H9 (cell line): ENCODE measurements around the gene TIMM22. TPM values are rescaled to one million over a fixed set of nuclear protein-coding genes. Genes with fewer than 3 reads are reported as not detected.
A peak's percentile ranks its signal among the peaks of the same experiment; 100 is the strongest.

Experiments
- DNase-seq: peaks from one replicate; pipeline ENCODE4 v3.0.0-alpha.2; 2017
- H2AFZ ChIP-seq: one replicate; pipeline ENCODE4 v1.6.1; 2013; ENCODE audit warnings: mild to moderate bottlenecking, low read length, control low read depth, moderate library complexity
- H2AK5ac ChIP-seq: 2 replicates; pipeline ENCODE4 v1.6.1; 2013; ENCODE audit warnings: low read length, control low read depth, mixed read lengths; ENCODE audit not compliant: insufficient read length
- H2BK120ac ChIP-seq: one replicate; pipeline ENCODE4 v1.6.1; 2013; ENCODE audit warnings: low read depth, mild to moderate bottlenecking, low read length, control low read depth, inconsistent platforms; ENCODE audit not compliant: poor library complexity, severe bottlenecking
- H2BK12ac ChIP-seq: 2 replicates; pipeline ENCODE4 v1.6.1; 2013; ENCODE audit warnings: low read length, control low read depth, mixed read lengths, low read depth; ENCODE audit not compliant: insufficient read length
- H2BK15ac ChIP-seq: 2 replicates; pipeline ENCODE4 v1.6.1; 2013; ENCODE audit warnings: low read depth, low read length, control low read depth
- H2BK20ac ChIP-seq: one replicate; pipeline ENCODE4 v1.6.1; 2013; ENCODE audit warnings: low read depth, mild to moderate bottlenecking, low read length, control low read depth, inconsistent platforms; ENCODE audit not compliant: poor library complexity, severe bottlenecking
- H2BK5ac ChIP-seq: 2 replicates; pipeline ENCODE4 v1.6.1; 2013; ENCODE audit warnings: low read length, control low read depth, mixed read lengths; ENCODE audit not compliant: insufficient read length
- H3K14ac ChIP-seq: 2 replicates; pipeline ENCODE4 v1.6.1; 2013; ENCODE audit warnings: low read length, control low read depth; ENCODE audit not compliant: insufficient read depth
- H3K18ac ChIP-seq: 2 replicates; pipeline ENCODE4 v1.6.1; 2013; ENCODE audit warnings: low read depth, mild to moderate bottlenecking, mixed read lengths, low read length, control low read depth; ENCODE audit not compliant: insufficient read length
- H3K23ac ChIP-seq: 2 replicates; pipeline ENCODE4 v1.6.1; 2013; ENCODE audit warnings: low read length, control low read depth, mixed read lengths, low read depth; ENCODE audit not compliant: insufficient read length
- H3K23me2 ChIP-seq: 2 replicates; pipeline ENCODE4 v1.6.1; 2013; ENCODE audit warnings: low read depth, mild to moderate bottlenecking, mixed read lengths, low read length, control low read depth; ENCODE audit not compliant: insufficient read length, poor library complexity, severe bottlenecking
- H3K27ac ChIP-seq: 2 replicates; pipeline ENCODE4 v1.5.1; 2013; ENCODE audit warnings: low read length, control low read depth, mixed read lengths, low read depth; ENCODE audit not compliant: insufficient read length
- H3K27me3 ChIP-seq: 2 replicates; pipeline ENCODE4 v1.6.1; 2013; ENCODE audit warnings: low read length, control low read depth, inconsistent platforms; ENCODE audit not compliant: insufficient read depth
- H3K4ac ChIP-seq: 2 replicates; pipeline ENCODE4 v1.6.1; 2013; ENCODE audit warnings: low read depth, mild to moderate bottlenecking, control low read depth, inconsistent platforms, low read length, moderate library complexity
- H3K4me1 ChIP-seq: 2 replicates; pipeline ENCODE4 v1.6.1; 2013; ENCODE audit warnings: low read length, control low read depth, inconsistent platforms; ENCODE audit not compliant: insufficient read depth
- H3K4me2 ChIP-seq: 2 replicates; pipeline ENCODE4 v1.6.1; 2013; ENCODE audit warnings: low read length, control low read depth, mixed read lengths; ENCODE audit not compliant: insufficient read length, insufficient read depth
- H3K56ac ChIP-seq: 2 replicates; pipeline ENCODE4 v1.6.1; 2013; ENCODE audit warnings: low read depth, mild to moderate bottlenecking, mixed read lengths, low read length, control low read depth; ENCODE audit not compliant: insufficient read length
- H3K79me1 ChIP-seq: 2 replicates; pipeline ENCODE4 v1.6.1; 2013; ENCODE audit warnings: low read depth, mild to moderate bottlenecking, moderate library complexity, low read length, control low read depth, inconsistent platforms; ENCODE audit not compliant: insufficient read depth, poor library complexity, severe bottlenecking
- H3K79me2 ChIP-seq: 2 replicates; pipeline ENCODE4 v1.6.1; 2013; ENCODE audit warnings: low read length, control low read depth, inconsistent platforms; ENCODE audit not compliant: insufficient read depth
- H3K9ac ChIP-seq: 2 replicates; pipeline ENCODE4 v1.6.1; 2013; ENCODE audit warnings: low read length, control low read depth, mixed read lengths; ENCODE audit not compliant: insufficient read length; ENCODE audit errors: extremely low read depth
- H3K9me3 ChIP-seq: one replicate; pipeline ENCODE4 v1.6.1; 2013; ENCODE audit warnings: low read depth, low read length, inconsistent platforms; ENCODE audit not compliant: control insufficient read depth
- H3T11ph ChIP-seq: one replicate; pipeline ENCODE4 v1.6.1; 2013; ENCODE audit warnings: mild to moderate bottlenecking, low read length, control low read depth, inconsistent platforms
- H4K20me1 ChIP-seq: one replicate; pipeline ENCODE4 v1.6.1; 2013; ENCODE audit not compliant: control insufficient read depth, insufficient read length, insufficient read depth
- H4K5ac ChIP-seq: 2 replicates; pipeline ENCODE4 v1.6.1; 2013; ENCODE audit warnings: low read depth, mild to moderate bottlenecking, mixed read lengths, low read length, control low read depth; ENCODE audit not compliant: insufficient read length
- H4K8ac ChIP-seq: replicated peaks from 2 replicates; pipeline ENCODE4 v1.6.1; 2013; ENCODE audit warnings: low read length, control low read depth, mixed read lengths, low read depth; ENCODE audit not compliant: insufficient read length
- H4K91ac ChIP-seq: 2 replicates; pipeline ENCODE4 v1.6.1; 2013; ENCODE audit warnings: low read depth, mild to moderate bottlenecking, moderate library complexity, mixed read lengths, low read length, control low read depth; ENCODE audit not compliant: insufficient read length
- H3K27ac Mint-ChIP-seq, 3 experiments: 2 replicates in 2 of 3; 3 replicates in 1 of 3; pipeline ENCODE4 v1.8.0; 2020 to 2021; ENCODE audit warnings: mixed read lengths in 3 of 3, mild to moderate bottlenecking in 1 of 3, moderate library complexity in 1 of 3
- H3K27me3 Mint-ChIP-seq: 2 replicates; pipeline ENCODE4 v1.8.0; 2021; ENCODE audit warnings: low read depth, mild to moderate bottlenecking, moderate library complexity, mixed read lengths
- H3K36me3 Mint-ChIP-seq, 3 experiments: 2 replicates in 2 of 3; 3 replicates in 1 of 3; pipeline ENCODE4 v1.8.0; 2020 to 2021; ENCODE audit warnings: low read depth in 3 of 3, mixed read lengths in 3 of 3; ENCODE audit not compliant: insufficient read depth in 1 of 3
- H3K4me1 Mint-ChIP-seq, 2 experiments: 2 replicates each; pipeline ENCODE4 v1.8.0; 2020; ENCODE audit warnings: mixed read lengths in 2 of 2
- H3K4me3 Mint-ChIP-seq, 2 experiments: 2 replicates in 1 of 2; 3 replicates in 1 of 2; pipeline ENCODE4 v1.8.0; 2020 to 2021; ENCODE audit warnings: mild to moderate bottlenecking in 2 of 2, mixed read lengths in 2 of 2, moderate library complexity in 1 of 2
- H3K9me3 Mint-ChIP-seq, 2 experiments: 2 replicates in 1 of 2; 3 replicates in 1 of 2; pipeline ENCODE4 v1.8.0; 2020; ENCODE audit warnings: mild to moderate bottlenecking in 2 of 2, mixed read lengths in 2 of 2, moderate library complexity in 1 of 2
- WGBS: extraction: QIAGEN DNeasy Blood & Tissue Kit; methylation state at CpG from one replicate; pipeline ENCODE4 v1.1.7; 2013; ENCODE audit warnings: missing lambda C conversion rate, low lambda C conversion rate, mixed read lengths; ENCODE audit not compliant: insufficient read length; ENCODE audit errors: extremely low coverage; 5-methylcytosine and 5-hydroxymethylcytosine counted together
- total RNA-seq: library from RNA; stranded (reverse); gene quantifications from 2 replicates; pipeline ENCODE4 v1.2.1, GENCODE V29; 2021
- TF ChIP-seq, protein P1 (sequence below): fragments of 200-600 bp; sonication (generic); conservative IDR thresholded peaks from 3 replicates; pipeline ENCODE4 v1.8.0; 2021; ENCODE audit warnings: antibody characterized with exemption, mild to moderate bottlenecking

The TIMM22 gene
- total RNA-seq, 1 experiment from 2014 or later: 23.0 TPM

DNA sequence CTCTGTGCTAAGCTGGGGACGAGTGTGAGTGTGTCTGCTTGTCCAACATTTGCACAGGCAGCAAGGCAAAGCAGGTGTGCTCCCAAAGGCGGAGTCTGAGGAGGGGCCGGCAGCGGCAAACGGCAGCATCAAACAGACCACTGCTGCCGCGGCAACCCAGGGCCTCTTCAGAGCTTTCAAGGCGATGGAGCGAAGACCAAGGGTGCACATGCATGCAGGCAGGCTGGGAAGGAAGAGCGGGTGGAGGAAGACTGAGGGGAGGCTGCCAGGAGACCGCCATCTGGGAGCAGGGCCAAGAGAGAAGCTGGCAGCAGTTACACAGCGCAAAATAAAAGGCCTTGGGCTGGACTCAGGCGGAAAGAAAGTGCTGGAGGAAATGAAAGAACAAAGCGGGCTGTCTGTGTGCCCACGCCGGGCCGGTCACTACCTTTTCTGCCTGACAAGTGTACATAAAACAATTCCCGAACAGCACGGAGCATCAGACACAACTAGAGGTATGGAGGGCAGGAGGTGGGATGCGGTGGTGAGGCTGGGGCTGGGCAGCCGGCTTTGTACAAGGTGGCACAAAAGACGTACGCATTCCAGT lies 8.5 kb downstream of the TIMM22 start:
- no peak overlapping the region for H3K9ac ChIP-seq
- no peak overlapping the region for H2BK15ac ChIP-seq
- H3K27ac ChIP-seq: no peak overlapping the region
- H3K18ac ChIP-seq: no peak overlapping the region
- no peaks in the 10 kb centered on the region for H4K20me1 ChIP-seq
- no peak overlapping the region for H3K4ac ChIP-seq
- Mint-ChIP-seq H3K4me3 (no peak overlapping the region), H3K27me3 (no peaks in the 10 kb centered on the region; the same call in 1 of the 2 replicates), H3K4me1 (peaks cover 8 to 9% of the 10 kb centered on the region in 2 experiments; a peak in 3 of 4 replicates), H3K27ac (peak overlapping the region; percentile 53 to 88 (median 67); a peak in 5 of 7 replicates), H3K9me3 (no peaks in the 10 kb centered on the region), H3K36me3 (peaks cover 5 to 40% (median 30%) of the 10 kb centered on the region in 3 experiments; a peak in 6 of 7 replicates)
- H3K23me2 ChIP-seq: no peaks in the 10 kb centered on the region
- no peaks in the 10 kb centered on the region for H3K79me1 ChIP-seq
- no peak overlapping the region for H4K5ac ChIP-seq
- H3K4me1 ChIP-seq: no peaks in the 10 kb centered on the region
- no CpG with 5 or more reads among the region's 23 CpGs for WGBS
- H3T11ph ChIP-seq: no peak overlapping the region
- no peak overlapping the region for H2AK5ac ChIP-seq
- H3K23ac ChIP-seq: no peak overlapping the region
- H4K8ac ChIP-seq: no peak overlapping the region
- no peaks in the 10 kb centered on the region for H3K27me3 ChIP-seq
- H3K9me3 ChIP-seq: no peaks in the 10 kb centered on the region
- TF ChIP-seq, protein P1, sequence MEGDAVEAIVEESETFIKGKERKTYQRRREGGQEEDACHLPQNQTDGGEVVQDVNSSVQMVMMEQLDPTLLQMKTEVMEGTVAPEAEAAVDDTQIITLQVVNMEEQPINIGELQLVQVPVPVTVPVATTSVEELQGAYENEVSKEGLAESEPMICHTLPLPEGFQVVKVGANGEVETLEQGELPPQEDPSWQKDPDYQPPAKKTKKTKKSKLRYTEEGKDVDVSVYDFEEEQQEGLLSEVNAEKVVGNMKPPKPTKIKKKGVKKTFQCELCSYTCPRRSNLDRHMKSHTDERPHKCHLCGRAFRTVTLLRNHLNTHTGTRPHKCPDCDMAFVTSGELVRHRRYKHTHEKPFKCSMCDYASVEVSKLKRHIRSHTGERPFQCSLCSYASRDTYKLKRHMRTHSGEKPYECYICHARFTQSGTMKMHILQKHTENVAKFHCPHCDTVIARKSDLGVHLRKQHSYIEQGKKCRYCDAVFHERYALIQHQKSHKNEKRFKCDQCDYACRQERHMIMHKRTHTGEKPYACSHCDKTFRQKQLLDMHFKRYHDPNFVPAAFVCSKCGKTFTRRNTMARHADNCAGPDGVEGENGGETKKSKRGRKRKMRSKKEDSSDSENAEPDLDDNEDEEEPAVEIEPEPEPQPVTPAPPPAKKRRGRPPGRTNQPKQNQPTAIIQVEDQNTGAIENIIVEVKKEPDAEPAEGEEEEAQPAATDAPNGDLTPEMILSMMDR: no peak
- no peak overlapping the region for H2AFZ ChIP-seq
- no peak overlapping the region for H2BK5ac ChIP-seq
- no peak overlapping the region for H2BK20ac ChIP-seq
- no peaks in the 10 kb centered on the region for H3K79me2 ChIP-seq
- no peak overlapping the region for H2BK120ac ChIP-seq
- no peak overlapping the region; the same call in 1 of the 2 replicates for H3K14ac ChIP-seq
- DNase-seq: no peak
- H4K91ac ChIP-seq: no peak overlapping the region
- no peak overlapping the region for H3K4me2 ChIP-seq
- no peak overlapping the region for H3K56ac ChIP-seq
- no peak overlapping the region for H2BK12ac ChIP-seq
